ENCODE measurements around the gene FRMPD4.
"Not testable (repeated sequence)": the region's sequence is repeated elsewhere in the genome, so short reads cannot be mapped to it uniquely, and the experiment has no call there.

The FRMPD4 gene

GRCh38 chrX:12138361-12139313 is at the start of gene FRMPD4:
FRMPD4 (plus strand) TSS chrX:12138473; CDS start chrX:12138972, 499 bp downstream.
- no peak for FAIRE-seq

- no peak for FAIRE-seq
These were observed 48.5 kb upstream of the FRMPD4 start for GRCh38 chrX:12089740-12090139.

- no peak for FAIRE-seq
These were observed 25.0 kb upstream of the FRMPD4 start for GRCh38 chrX:12113321-12113720.

- no peak for FAIRE-seq
These were observed 22.9 kb upstream of the FRMPD4 start for GRCh38 chrX:12115377-12115776.

- FAIRE-seq = no peak
These were observed 20.1 kb upstream of the FRMPD4 start for GRCh38 chrX:12118134-12118533.

GRCh38 chrX:12128017-12128416 is 10.3 kb upstream of the FRMPD4 start:
- FAIRE-seq = no peak

GRCh38 chrX:12137951-12138360 is 317 bp upstream of the FRMPD4 start:
- FAIRE-seq = no peak

- no peak for FAIRE-seq
These were observed 1.8 kb downstream of the FRMPD4 start for GRCh38 chrX:12139934-12140611.

- no peak for FAIRE-seq
These were observed 3.2 kb downstream of the FRMPD4 start for GRCh38 chrX:12141511-12141910.

- FAIRE-seq = no peak
These were observed 4.4 kb downstream of the FRMPD4 start for GRCh38 chrX:12142661-12143060.

- FAIRE-seq = no peak
These were observed 7.1 kb downstream of the FRMPD4 start for GRCh38 chrX:12145402-12145801.

GRCh38 chrX:12149670-12150407 is 11.6 kb downstream of the FRMPD4 start:
- no peak for FAIRE-seq

- FAIRE-seq = no peak
These were observed 15.0 kb downstream of the FRMPD4 start for GRCh38 chrX:12153317-12153716.

GRCh38 chrX:12153741-12154140 is 15.5 kb downstream of the FRMPD4 start:
- no peak for FAIRE-seq

- no peak for FAIRE-seq
These were observed 21.5 kb downstream of the FRMPD4 start for GRCh38 chrX:12159799-12160198.

GRCh38 chrX:12162420-12162819 is 24.1 kb downstream of the FRMPD4 start:
- no peak for FAIRE-seq

- FAIRE-seq = not testable (repeated sequence)
These were observed 25.9 kb downstream of the FRMPD4 start for GRCh38 chrX:12164180-12164579.

GRCh38 chrX:12170755-12171154 is 32.5 kb downstream of the FRMPD4 start:
- no peak for FAIRE-seq

- no peak for FAIRE-seq
These were observed 36.1 kb downstream of the FRMPD4 start for GRCh38 chrX:12174358-12174757.

- no peak for FAIRE-seq
These were observed 58.8 kb downstream of the FRMPD4 start for GRCh38 chrX:12197030-12197429.

GRCh38 chrX:12206413-12206812 is 68.1 kb downstream of the FRMPD4 start:
- no peak for FAIRE-seq

GRCh38 chrX:12210196-12210815 is 72.0 kb downstream of the FRMPD4 start:
- FAIRE-seq = no peak

- no peak for FAIRE-seq
These were observed 72.7 kb downstream of the FRMPD4 start for GRCh38 chrX:12210971-12211370.

All from A204.1 (cell line).